ENCODE data around the gene SLC5A10. TPM values are rescaled to one million over a fixed set of nuclear protein-coding genes. Genes with fewer than 3 reads are reported as not detected.

Gene SLC5A10
- total and polyA plus RNA-seq, 9 donors, result 0.05 to 0.38 (median 0.15) TPM; not detected in 5

DNA sequence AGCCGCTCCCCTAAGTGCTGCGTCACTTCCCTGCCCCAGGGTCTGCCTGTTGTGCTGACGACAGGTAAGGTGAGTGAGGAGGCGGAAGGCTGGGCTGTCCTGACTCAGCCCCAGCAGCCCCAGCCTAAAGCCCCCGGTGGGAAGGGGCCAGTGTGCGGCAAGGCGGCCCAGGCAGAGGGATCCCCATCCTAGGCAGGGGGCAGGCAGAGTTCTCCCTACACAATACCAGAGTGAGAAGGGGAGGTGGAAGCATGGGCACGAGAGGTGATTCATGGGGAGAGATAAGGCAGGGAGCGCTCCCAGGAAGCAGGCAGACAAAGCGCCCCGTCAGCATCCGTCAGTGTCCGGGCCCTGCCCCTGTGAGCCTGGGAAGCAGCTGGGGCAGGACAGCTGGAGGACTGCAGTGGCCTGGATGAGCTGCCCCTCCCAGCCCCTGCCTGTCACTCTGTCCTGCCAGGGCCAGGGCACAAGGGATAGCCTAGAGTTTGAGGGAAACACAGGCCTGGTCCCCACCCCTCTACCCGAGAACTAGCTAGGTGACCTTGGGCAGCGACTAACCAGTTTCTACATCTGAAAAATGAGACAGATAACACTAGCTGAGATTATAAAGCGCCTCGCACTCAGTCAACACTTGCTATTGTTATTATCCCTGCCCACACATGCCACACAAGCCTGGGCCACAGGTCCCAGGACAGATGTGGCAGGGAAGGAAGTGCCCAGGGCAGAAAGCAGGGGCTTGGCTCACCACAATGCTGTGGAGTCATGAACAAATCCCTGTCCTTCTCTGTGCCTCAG lies 48.8 kb downstream of the SLC5A10 start:
- Histone ChIP-seq H3K27me3 (no peaks in the 10 kb centered on the region), H3K4me3 (no peak overlapping the region), H3K36me3 (no peaks in the 10 kb centered on the region), H3K27ac (peak overlapping the region; percentile 24 to 55), H3K9me3 (no peaks in the 10 kb centered on the region), H3K4me1 (ENCODE audit: insufficient read depth) (no peaks in the 10 kb centered on the region)
- intact Hi-C loops (cut with DNase I), result no loop called here
- no peak for TF ChIP-seq CTCF (IDR thresholded peaks at IDR 0.05)
- TF ChIP-seq POLR2A (IDR thresholded peaks at IDR 0.05), result no peak
- no peak for TF ChIP-seq EP300 (IDR thresholded peaks at IDR 0.05)
- 44 to 65% (median 52%) methylated on average over 17 of the region's 17 CpGs for WGBS, 3 donors
- DNase-seq, result peak in 4 of 5 donors; percentile 43 to 69 (median 60)

DNA sequence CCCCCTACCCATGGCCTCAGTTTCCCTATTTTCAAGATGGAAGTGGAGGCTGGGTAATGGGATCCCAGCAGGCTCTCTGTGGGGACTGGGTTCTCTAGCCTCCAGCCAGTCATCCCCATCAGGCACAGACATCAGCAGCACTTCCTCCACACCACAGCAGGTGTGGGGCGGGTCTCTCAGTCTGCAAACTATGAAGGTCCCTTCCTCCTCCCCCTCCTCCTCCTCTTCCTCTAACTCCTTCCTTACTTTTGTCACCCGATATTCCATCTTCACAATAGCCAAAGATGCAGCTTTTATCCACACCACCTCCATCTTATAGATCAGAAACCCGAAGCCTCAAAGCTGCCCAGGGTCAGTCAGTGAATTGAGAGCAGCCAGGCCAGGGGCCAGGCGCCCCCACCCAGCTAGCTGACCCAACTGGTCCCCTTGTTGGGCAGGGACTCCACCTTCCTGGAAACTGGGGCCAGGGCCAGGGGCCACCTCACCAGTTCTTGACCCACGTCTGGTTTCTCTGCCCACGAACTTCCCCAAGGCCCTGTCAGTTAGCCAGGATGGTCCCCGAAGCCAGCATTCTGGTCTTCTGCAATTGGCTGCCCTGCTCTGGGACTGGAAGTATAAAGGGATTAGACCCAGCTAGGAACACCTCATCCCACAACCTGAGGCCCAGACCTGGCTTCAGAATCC lies 50.1 kb downstream of the SLC5A10 start:
- WGBS, 3 donors, result 68 to 89% (median 76%) methylated on average over 7 of the region's 7 CpGs
- no peaks in the 10 kb centered on the region for H3K36me3 ChIP-seq
- no peaks in the 10 kb centered on the region for H3K4me1 ChIP-seq (ENCODE audit: insufficient read depth)
- no peaks in the 10 kb centered on the region for H3K27me3 ChIP-seq
- no peak overlapping the region for H3K27ac ChIP-seq
- intact Hi-C loops (cut with DNase I), result no loop called here
- DNase-seq, result no peak
- no peak overlapping the region for H3K4me3 ChIP-seq
- H3K9me3 ChIP-seq, result no peaks in the 10 kb centered on the region
- TF ChIP-seq CTCF (IDR thresholded peaks at IDR 0.05) (no peak), EP300 (IDR thresholded peaks at IDR 0.05) (no peak), POLR2A (IDR thresholded peaks at IDR 0.05) (no peak)

- Histone ChIP-seq H3K9me3 (no peaks in the 10 kb centered on the region), H3K36me3 (no peaks in the 10 kb centered on the region), H3K27me3 (no peaks in the 10 kb centered on the region), H3K4me3 (no peak overlapping the region), H3K27ac (no peak overlapping the region), H3K4me1 (ENCODE audit: insufficient read depth) (no peaks in the 10 kb centered on the region)
- intact Hi-C loops (cut with DNase I), result no loop called here
- no peak for DNase-seq
- 89 to 92% (median 90%) methylated on average over 11 of the region's 11 CpGs for WGBS, 3 donors
- no peak for TF ChIP-seq POLR2A (IDR thresholded peaks at IDR 0.05)
- no peak for TF ChIP-seq CTCF (IDR thresholded peaks at IDR 0.05)
- TF ChIP-seq EP300 (IDR thresholded peaks at IDR 0.05), result no peak
These were observed 51.0 kb downstream of the SLC5A10 start for GRCh38 chr17:19002805-19003542.

Data from ovary (tissue), 9 donors.